ENCODE results near the gene LRP8.

LRP8 gene

GRCh38 chr1:53317646-53318539 is 10.0 kb downstream of the LRP8 start:
- H3K4me3 ChIP-seq (ENCODE audit: low read depth, low read length): no peak overlapping the region
- no peak for DNase-seq (ENCODE audit: low read depth)
- TF ChIP-seq, protein P1, sequence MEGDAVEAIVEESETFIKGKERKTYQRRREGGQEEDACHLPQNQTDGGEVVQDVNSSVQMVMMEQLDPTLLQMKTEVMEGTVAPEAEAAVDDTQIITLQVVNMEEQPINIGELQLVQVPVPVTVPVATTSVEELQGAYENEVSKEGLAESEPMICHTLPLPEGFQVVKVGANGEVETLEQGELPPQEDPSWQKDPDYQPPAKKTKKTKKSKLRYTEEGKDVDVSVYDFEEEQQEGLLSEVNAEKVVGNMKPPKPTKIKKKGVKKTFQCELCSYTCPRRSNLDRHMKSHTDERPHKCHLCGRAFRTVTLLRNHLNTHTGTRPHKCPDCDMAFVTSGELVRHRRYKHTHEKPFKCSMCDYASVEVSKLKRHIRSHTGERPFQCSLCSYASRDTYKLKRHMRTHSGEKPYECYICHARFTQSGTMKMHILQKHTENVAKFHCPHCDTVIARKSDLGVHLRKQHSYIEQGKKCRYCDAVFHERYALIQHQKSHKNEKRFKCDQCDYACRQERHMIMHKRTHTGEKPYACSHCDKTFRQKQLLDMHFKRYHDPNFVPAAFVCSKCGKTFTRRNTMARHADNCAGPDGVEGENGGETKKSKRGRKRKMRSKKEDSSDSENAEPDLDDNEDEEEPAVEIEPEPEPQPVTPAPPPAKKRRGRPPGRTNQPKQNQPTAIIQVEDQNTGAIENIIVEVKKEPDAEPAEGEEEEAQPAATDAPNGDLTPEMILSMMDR (IDR thresholded peaks at IDR 0.05; ENCODE audit: low read depth, low read length, missing control alignments): no peak

DNA sequence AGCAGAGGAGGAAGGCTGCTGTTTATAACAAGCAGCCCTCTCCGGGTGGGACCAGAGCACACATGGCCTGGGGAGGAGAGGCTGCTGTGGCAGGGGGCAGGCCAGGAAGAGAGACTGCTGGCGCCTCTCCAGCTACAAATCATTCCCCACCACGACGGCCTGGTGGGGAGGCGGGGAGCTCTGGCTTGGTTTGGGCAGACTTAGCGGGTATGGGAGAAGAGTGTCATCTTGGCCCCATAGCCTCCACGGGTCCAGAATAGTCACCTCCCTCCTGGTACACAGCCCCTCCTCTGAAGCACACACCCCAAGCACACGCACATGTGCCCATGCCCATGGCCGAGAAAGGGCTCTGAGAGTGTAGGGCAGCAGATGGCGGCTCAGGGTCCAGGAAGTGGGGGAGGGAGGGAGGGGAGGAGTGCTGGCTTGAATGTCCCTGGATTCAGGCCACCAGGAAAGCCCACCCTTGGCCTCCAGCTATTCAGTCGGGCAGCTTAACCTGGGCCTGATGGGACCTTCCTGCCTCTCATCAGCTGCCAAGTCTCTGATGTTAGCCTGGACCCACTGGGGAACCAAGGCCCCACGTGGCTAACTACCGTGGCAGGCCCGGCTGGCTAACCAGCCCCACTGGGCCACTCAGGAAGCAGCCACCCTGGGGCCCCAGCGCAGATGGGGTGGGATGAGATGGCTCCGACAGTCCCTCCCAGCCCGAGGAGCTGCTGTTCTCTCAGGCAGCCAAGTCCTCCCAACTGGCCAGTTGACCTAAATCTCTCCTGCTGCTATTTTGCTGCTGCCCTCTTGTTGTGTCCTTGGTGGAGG is 10.9 kb downstream of the LRP8 start:
- no peak overlapping the region for H3K4me3 ChIP-seq (ENCODE audit: low read depth, low read length)
- TF ChIP-seq, protein P1 (IDR thresholded peaks at IDR 0.05; ENCODE audit: low read depth, low read length, missing control alignments): no peak
- DNase-seq (ENCODE audit: low read depth): no peak

DNA sequence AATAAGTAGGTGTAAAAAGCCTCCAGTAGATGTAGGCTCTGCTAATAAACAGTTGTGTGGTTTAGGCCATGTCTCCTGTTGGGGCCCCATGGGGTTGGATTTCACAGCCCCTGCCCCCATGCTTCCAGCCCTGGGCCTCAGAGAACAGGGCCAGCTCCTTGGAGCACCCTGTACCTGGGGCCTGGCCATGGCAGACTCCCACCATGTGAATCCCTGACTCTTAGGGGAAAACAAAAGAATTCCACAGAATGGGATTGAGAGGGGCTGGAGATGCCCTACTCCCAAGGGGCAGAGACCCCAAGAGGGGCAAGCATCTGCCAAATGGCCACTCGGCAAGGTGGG is 11.5 kb downstream of the LRP8 start:
- TF ChIP-seq, protein P1 (IDR thresholded peaks at IDR 0.05; ENCODE audit: low read depth, low read length, missing control alignments): no peak
- DNase-seq (ENCODE audit: low read depth): no peak
- no peak overlapping the region for H3K4me3 ChIP-seq (ENCODE audit: low read depth, low read length)

DNA sequence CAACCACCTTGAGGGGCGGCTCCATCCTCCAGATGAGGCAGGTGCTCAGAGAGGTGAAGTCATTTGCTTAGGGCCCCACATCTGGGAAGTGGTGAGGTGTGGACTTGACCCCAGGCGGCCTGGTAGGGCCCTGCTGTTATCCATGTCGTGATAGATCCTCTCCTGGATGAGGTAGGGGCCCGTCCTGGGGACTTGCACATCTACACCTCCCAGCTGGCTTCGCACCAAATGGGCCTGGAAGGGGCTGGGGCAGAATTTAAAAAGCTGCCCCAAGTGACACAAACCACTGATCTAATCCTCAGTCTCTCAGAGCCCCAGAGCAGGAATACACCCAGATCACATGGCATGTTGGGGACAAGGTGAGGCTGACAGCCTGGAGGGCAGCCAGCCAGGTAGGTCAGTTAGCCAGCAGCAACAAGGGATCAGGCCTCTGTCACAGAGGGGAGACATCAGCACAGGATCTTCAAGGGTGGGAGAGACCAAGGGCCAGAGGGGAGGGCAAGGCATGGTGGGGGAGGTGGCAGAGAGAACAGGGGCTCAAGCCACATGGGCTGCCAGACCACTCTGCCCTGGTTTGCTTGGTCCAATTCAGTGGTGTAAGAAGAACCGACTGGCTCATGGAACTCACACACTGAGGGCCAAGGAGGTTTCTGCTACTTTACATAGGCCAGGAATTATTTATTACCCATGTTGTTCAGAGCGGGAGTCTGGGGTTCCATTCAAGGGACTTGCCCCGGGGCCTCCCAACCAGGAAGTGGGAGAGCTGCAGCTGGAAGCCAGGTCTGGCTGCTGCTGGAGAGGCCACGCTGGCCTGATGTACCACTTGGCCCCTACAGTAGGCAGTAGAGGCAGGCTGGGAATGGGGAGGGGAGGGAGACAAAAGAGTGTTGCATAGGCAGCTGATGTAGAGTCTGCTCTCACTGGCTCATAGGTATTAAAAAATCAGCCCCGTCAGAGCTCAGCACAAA is 12.1 kb downstream of the LRP8 start:
- H3K4me3 ChIP-seq (ENCODE audit: low read depth, low read length): no peak overlapping the region
- TF ChIP-seq, protein P1 (IDR thresholded peaks at IDR 0.05; ENCODE audit: low read depth, low read length, missing control alignments): peak; percentile 14
- DNase-seq (ENCODE audit: low read depth): no peak

DNA sequence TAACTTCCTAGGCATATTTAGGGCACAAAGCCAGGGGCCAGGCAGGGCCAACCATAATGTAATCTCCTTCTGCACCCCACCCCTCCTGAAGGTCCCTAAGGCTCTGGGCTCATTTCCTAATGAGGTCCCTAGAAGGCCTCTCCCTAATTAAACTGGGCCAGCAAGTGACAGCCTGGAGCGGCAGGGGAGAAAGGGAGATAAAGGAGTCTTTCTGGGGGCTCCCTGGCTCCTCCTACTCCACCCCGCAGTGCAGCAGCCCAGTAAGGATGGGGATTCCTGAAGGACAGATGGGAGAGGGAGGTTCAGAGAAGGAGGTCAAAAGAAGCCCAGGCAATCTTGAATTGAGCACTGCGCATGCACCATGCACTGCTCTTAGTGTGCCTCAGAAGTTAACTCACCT is 12.8 kb downstream of the LRP8 start:
- no peak for DNase-seq (ENCODE audit: low read depth)
- H3K4me3 ChIP-seq (ENCODE audit: low read depth, low read length): no peak overlapping the region
- TF ChIP-seq, protein P1 (IDR thresholded peaks at IDR 0.05; ENCODE audit: low read depth, low read length, missing control alignments): no peak

- TF ChIP-seq, protein P1 (IDR thresholded peaks at IDR 0.05; ENCODE audit: low read depth, low read length, missing control alignments): no peak
- DNase-seq (ENCODE audit: low read depth): no peak
- no peak overlapping the region for H3K4me3 ChIP-seq (ENCODE audit: low read depth, low read length)
These were observed 13.3 kb downstream of the LRP8 start for GRCh38 chr1:53314606-53315005.
